ENCODE measurements around the gene MEIOSIN. TPM values are rescaled to one million over a fixed set of nuclear protein-coding genes. Genes with fewer than 3 reads are reported as not detected.

The MEIOSIN gene
- total and polyA plus RNA-seq, 2 of the 13 experiments (the other 11 are each of a cell fraction or from before 2014, with no cell fraction given): not detected

- TF ChIP-seq ZBTB49 (CRISPR knock-in tag; IDR thresholded peaks at IDR 0.05; ENCODE audit: borderline replicate concordance): no peak
- TF ChIP-seq NFRKB (IDR thresholded peaks at IDR 0.05): no peak
- no peak for TF ChIP-seq HOXD1 (CRISPR knock-in tag; IDR thresholded peaks at IDR 0.05)
- no peak for TF ChIP-seq TSC22D2 (CRISPR knock-in tag; IDR thresholded peaks at IDR 0.05; ENCODE audit: borderline replicate concordance)
- TF ChIP-seq ASH2L (IDR thresholded peaks at IDR 0.05; ENCODE audit: insufficient read length, low read depth, low read length): peak; percentile 72
- TF ChIP-seq ARNT2 (CRISPR knock-in tag; IDR thresholded peaks at IDR 0.05; ENCODE audit: low read depth): peak; percentile 70; the same call in 1 of the 2 replicates
- TF ChIP-seq ZNF780A (CRISPR knock-in tag; IDR thresholded peaks at IDR 0.05): no peak
- no peak for TF ChIP-seq TCF7 (IDR thresholded peaks at IDR 0.05; ENCODE audit: low read depth)
- no peak for TF ChIP-seq PRPF4 (IDR thresholded peaks at IDR 0.05; ENCODE audit: low read depth, low read length, poor library complexity, severe bottlenecking)
- TF ChIP-seq GATAD1 (CRISPR knock-in tag; IDR thresholded peaks at IDR 0.05): peak; percentile 94
- no peak for TF ChIP-seq CBX2 (IDR thresholded peaks at IDR 0.05; ENCODE audit: low read depth, low read length)
- TF ChIP-seq CBX2 (CRISPR knock-in tag; IDR thresholded peaks at IDR 0.05; ENCODE audit: low read depth): 0 out of 2 replicates have a peak, but pooled peaks have one; percentile 67
- no peak for TF ChIP-seq THYN1 (CRISPR knock-in tag; IDR thresholded peaks at IDR 0.05; ENCODE audit: borderline replicate concordance, low read depth)
- 0 out of 2 replicates have a peak, but pooled peaks have one; percentile 6 for TF ChIP-seq IKZF5 (CRISPR knock-in tag; IDR thresholded peaks at IDR 0.05)
- peak; percentile 25; the same call in 1 of the 2 replicates for TF ChIP-seq FOXO1 (CRISPR knock-in tag; IDR thresholded peaks at IDR 0.05)
- TF ChIP-seq MATR3 (CRISPR knock-in tag; IDR thresholded peaks at IDR 0.05): no peak
- TF ChIP-seq RFX1 (IDR thresholded peaks at IDR 0.05): peak; percentile 72; the same call in 1 of the 2 replicates
- no peak for TF ChIP-seq HIC2 (CRISPR knock-in tag; IDR thresholded peaks at IDR 0.05; ENCODE audit: low read depth)
- no peak; the same call in 1 of the 2 replicates for TF ChIP-seq CBFB (CRISPR knock-in tag; IDR thresholded peaks at IDR 0.05)
- no peak for TF ChIP-seq MTA3 (CRISPR knock-in tag; IDR thresholded peaks at IDR 0.05)
- peak; percentile 89 for TF ChIP-seq THAP11 (CRISPR knock-in tag; IDR thresholded peaks at IDR 0.05)
- TF ChIP-seq POLR2AphosphoS2 (IDR thresholded peaks at IDR 0.05; ENCODE audit: low read depth, low read length): 0 out of 2 replicates have a peak, but pooled peaks have one; percentile 47
- 0 out of 2 replicates have a peak, but pooled peaks have one; percentile 29 for TF ChIP-seq ZNF101 (CRISPR knock-in tag; IDR thresholded peaks at IDR 0.05; ENCODE audit: borderline replicate concordance, low read depth)
- TF ChIP-seq HDAC1 (CRISPR knock-in tag; IDR thresholded peaks at IDR 0.05): peak; percentile 93
- peak; percentile 45 for TF ChIP-seq SALL1 (CRISPR knock-in tag; IDR thresholded peaks at IDR 0.05)
- no peak for TF ChIP-seq ARID2 (CRISPR knock-in tag; IDR thresholded peaks at IDR 0.05; ENCODE audit: borderline replicate concordance)
- no peak for TF ChIP-seq ZNF160 (CRISPR knock-in tag; IDR thresholded peaks at IDR 0.05)
These were observed 41.6 kb upstream of the MEIOSIN start, which contains the start of gene SNRPD2 (continued) for GRCh38 chr19:45691516-45692186.

Data from HepG2 (cell line).